Measurements from ENCODE around the gene ZBTB45. TPM values are rescaled to one million over a fixed set of nuclear protein-coding genes. Genes with fewer than 3 reads are reported as not detected.
A peak's percentile ranks its signal among the peaks of the same experiment; 100 is the strongest.

ZBTB45 gene
- total and polyA plus RNA-seq, 9 of the 15 experiments (the other 6 are each of a cell fraction or from before 2014, with no cell fraction given), result 0.08 to 16.1 (median 1.8) TPM

- TF ChIP-seq REST (IDR thresholded peaks at IDR 0.05; ENCODE audit: borderline replicate concordance) (no peak), REST (CRISPR knock-in tag; IDR thresholded peaks at IDR 0.05; ENCODE audit: low read depth) (peak; percentile 67; the same call in 1 of the 2 replicates), BCL6 (CRISPR knock-in tag; IDR thresholded peaks at IDR 0.05) (no peak), CREB1 (IDR thresholded peaks at IDR 0.05) (peak; percentile 91), CREB1 (CRISPR knock-in tag; IDR thresholded peaks at IDR 0.05) (peak; percentile 92), MBD2 (IDR thresholded peaks at IDR 0.05; ENCODE audit: borderline replicate concordance, low read depth) (peak; percentile 43), TSC22D4 (tag; IDR thresholded peaks at IDR 0.05) (no peak), ZNF143 (CRISPR knock-in tag; IDR thresholded peaks at IDR 0.05) (no peak; the same call in 1 of the 2 replicates), MYBL2 (IDR thresholded peaks at IDR 0.05; ENCODE audit: low read depth) (no peak), MYBL2 (CRISPR knock-in tag; IDR thresholded peaks at IDR 0.05; ENCODE audit: borderline replicate concordance) (no peak), FOXK1 (CRISPR knock-in tag; IDR thresholded peaks at IDR 0.05; ENCODE audit: borderline replicate concordance) (no peak), ZNF583 (CRISPR knock-in tag; IDR thresholded peaks at IDR 0.05) (no peak), ZNF431 (CRISPR knock-in tag; IDR thresholded peaks at IDR 0.05) (no peak), ZNF551 (CRISPR knock-in tag; IDR thresholded peaks at IDR 0.05) (no peak), TCF7 (IDR thresholded peaks at IDR 0.05; ENCODE audit: borderline replicate concordance) (no peak), GTF2E2 (tag; IDR thresholded peaks at IDR 0.05) (no peak), SMARCC2 (IDR thresholded peaks at IDR 0.05; ENCODE audit: low read depth) (no peak), MCM2 (IDR thresholded peaks at IDR 0.05; ENCODE audit: low read depth) (no peak), HNRNPLL (IDR thresholded peaks at IDR 0.05; ENCODE audit: low read depth, low read length, poor library complexity, severe bottlenecking) (no peak), HMG20A (CRISPR knock-in tag; conservative IDR thresholded peaks at IDR 0.05) (no peak)
Measured at GRCh38 chr19:58558623-58559274, 39.1 kb upstream of the ZBTB45 start (continued).

Measured in K562 (cell line).